OCI-LY7 (cell line): ENCODE measurements around the gene CDK14.

Source experiments
- EZH2phosphoT487 ChIP-seq: fragments of 200-600 bp; sonication (generic); IDR thresholded peaks from 2 replicates; pipeline ENCODE4 v1.6.1; 2018; ENCODE audit warnings: low read depth, borderline replicate concordance, mild to moderate bottlenecking, mixed run types, antibody characterized with exemption, low read length, moderate library complexity, mixed read lengths
- TF ChIP-seq, protein P1 (sequence below): fragments of 200-600 bp; sonication (generic); conservative IDR thresholded peaks from 2 replicates; pipeline ENCODE4 v1.5.1; 2014; ENCODE audit warnings: mild to moderate bottlenecking, antibody characterized with exemption, low read length, moderate library complexity, mixed read lengths

DNA sequence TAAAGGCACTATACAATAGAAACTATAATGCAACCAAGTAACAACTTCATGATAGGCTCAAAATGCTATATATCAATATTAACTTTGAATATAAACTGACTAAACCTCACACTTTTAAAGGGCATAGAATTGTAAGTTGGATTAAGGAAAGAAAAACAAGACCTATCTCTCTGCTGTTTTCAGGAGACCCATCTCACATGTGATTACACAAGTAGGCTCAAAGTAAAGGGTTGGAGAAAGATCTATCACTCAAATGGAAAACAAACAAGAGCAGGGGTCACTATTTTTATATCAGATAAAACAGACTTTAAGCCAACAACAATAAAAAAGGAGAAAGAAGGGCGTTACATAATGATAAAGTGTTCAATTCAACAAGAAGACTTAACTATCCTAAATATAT lies 155.5 kb downstream of the CDK14 start:
- TF ChIP-seq, protein P1, sequence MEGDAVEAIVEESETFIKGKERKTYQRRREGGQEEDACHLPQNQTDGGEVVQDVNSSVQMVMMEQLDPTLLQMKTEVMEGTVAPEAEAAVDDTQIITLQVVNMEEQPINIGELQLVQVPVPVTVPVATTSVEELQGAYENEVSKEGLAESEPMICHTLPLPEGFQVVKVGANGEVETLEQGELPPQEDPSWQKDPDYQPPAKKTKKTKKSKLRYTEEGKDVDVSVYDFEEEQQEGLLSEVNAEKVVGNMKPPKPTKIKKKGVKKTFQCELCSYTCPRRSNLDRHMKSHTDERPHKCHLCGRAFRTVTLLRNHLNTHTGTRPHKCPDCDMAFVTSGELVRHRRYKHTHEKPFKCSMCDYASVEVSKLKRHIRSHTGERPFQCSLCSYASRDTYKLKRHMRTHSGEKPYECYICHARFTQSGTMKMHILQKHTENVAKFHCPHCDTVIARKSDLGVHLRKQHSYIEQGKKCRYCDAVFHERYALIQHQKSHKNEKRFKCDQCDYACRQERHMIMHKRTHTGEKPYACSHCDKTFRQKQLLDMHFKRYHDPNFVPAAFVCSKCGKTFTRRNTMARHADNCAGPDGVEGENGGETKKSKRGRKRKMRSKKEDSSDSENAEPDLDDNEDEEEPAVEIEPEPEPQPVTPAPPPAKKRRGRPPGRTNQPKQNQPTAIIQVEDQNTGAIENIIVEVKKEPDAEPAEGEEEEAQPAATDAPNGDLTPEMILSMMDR: no peak
- TF ChIP-seq EZH2phosphoT487: no peak
